ENCODE data around the gene IGFLR1.
A peak's percentile ranks its signal among the peaks of the same experiment; 100 is the strongest.

IGFLR1 gene

GRCh38 chr19:35742121-35742724 lies at the start of gene IGFLR1:
TSS of gene IGFLR1 (minus strand) at chr19:35742452. CDS start at chr19:35741180, 1,272 bp downstream.
- DNase-seq, result peak; percentile 81

DNA sequence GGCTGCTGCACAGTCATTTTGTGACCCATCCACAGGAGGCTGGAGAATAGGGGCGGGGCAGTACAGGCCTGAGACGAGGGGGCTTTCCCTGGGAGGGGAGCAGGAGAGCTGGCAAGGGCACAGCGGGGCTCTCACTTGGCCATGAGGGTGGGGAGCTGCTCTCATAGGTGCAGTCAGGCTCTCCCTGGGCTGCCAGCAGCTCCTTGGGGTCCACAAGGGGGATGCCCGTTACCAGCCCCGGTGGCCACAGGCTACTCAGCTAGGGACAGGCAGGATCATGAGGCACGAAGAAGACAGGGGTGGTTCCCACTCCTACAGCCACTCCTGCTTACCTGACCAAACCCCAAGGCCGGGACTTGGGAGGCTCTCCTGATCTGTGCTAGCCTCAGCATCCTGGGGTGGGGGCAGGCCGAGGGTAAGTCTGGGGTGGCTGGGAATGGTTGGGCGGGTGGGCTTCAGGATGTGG lies 49.6 kb upstream of the IGFLR1 start:
- DNase-seq, result no peak

GRCh38 chr19:35790981-35791813 lies 48.9 kb upstream of the IGFLR1 start:
- DNase-seq, result no peak

GRCh38 chr19:35789978-35790944 lies 48.0 kb upstream of the IGFLR1 start:
- no peak for DNase-seq

- no peak for DNase-seq
These were observed 47.1 kb upstream of the IGFLR1 start for GRCh38 chr19:35789195-35789977.

- no peak for DNase-seq
These were observed 46.1 kb upstream of the IGFLR1 start for GRCh38 chr19:35788205-35788960.

DNA sequence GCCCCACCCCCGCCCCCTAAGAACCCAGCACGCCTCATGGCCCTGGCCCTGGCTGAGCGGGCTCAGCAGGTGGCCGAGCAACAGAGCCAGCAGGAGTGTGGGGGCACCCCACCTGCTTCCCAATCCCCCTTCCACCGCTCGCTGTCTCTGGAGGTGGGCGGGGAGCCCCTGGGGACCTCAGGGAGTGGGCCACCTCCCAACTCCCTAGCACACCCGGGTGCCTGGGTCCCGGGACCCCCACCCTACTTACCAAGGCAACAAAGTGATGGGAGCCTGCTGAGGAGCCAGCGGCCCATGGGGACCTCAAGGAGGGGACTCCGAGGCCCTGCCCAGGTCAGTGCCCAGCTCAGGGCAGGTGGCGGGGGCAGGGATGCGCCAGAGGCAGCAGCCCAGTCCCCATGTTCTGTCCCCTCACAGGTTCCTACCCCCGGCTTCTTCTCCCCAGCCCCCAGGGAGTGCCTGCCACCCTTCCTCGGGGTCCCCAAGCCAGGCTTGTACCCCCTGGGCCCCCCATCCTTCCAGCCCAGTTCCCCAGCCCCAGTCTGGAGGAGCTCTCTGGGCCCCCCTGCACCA lies 45.1 kb upstream of the IGFLR1 start:
- DNase-seq, result no peak

GRCh38 chr19:35786299-35787160 lies 44.3 kb upstream of the IGFLR1 start:
- DNase-seq, result no peak

DNA sequence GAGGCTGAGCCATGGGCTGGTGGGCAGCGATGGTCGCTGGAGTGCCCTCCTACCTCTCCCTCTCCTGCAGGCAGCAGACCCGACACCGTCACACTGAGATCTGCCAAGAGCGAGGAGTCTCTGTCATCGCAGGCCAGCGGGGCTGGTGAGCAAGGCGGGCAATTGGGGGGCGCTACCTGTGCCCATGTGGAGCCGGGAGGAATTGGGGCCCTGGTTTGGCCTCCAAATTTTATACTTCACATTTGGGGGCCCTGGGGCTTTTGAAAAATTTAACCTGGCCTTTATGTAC lies 43.0 kb upstream of the IGFLR1 start:
- DNase-seq, result no peak

GRCh38 chr19:35784503-35785338 lies 42.5 kb upstream of the IGFLR1 start:
- DNase-seq, result no peak

DNA sequence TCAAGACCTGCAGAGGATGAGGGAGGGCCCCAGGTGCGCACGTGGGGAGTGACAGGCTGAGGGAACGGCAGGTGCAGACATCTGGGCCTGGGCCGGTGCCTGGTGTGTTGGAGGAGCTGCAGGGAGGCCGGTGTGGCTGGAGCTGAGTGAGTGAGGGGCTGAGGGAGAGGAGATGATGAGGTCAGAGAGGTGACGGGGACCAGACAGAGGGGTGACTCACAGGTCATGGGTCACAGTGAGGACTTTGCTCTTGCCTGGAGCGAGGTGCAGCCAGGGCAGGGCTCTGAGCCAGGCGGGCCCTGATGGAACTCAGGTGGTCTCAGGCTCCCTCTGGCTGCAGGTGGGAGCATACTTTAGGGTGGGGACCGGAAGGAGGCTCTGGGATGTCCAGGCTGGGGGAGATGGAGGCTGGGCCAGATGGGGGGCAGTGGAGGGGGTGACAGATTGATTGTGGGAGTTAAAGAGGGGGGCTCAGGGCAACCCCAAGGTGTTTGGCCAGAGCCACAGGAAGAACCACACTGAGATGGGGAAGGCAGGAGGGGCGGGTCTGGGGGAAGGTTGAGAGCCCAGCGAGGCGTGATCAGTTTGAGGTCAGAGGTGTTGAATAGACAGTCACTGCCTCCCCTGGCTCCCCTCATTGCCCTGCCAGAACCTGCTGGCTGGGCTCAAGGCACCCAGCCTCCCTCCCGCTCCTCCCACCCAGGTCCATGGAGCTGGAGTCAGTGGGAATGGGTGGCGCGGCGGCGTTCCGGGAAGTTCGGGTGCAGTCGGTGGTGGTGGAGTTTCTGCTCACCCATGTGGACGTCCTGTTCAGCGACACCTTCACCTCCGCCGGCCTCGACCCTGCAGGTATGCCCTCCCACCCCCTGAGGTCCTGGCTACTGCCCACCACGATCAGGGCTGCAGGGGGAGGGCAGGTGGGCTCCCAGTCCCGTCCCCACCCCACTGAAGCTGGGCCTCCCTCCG lies 41.5 kb upstream of the IGFLR1 start:
- no peak for DNase-seq

DNA sequence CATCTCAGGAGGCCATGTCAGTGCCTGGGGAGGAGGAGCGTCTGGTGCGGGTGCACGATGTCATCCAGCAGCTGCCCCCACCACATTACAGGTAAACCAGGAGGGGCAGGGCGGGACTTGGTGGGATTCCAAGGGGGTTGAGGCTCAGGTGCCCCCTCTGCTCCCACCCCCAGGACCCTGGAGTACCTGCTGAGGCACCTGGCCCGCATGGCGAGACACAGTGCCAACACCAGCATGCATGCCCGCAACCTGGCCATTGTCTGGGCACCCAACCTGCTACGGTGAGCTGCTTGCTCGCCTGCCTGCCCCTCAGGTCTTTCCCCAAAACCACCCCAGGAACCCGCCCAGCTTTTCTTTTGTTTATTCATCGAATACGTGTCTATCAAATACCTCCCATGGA lies 40.3 kb upstream of the IGFLR1 start:
- DNase-seq, result no peak

DNA sequence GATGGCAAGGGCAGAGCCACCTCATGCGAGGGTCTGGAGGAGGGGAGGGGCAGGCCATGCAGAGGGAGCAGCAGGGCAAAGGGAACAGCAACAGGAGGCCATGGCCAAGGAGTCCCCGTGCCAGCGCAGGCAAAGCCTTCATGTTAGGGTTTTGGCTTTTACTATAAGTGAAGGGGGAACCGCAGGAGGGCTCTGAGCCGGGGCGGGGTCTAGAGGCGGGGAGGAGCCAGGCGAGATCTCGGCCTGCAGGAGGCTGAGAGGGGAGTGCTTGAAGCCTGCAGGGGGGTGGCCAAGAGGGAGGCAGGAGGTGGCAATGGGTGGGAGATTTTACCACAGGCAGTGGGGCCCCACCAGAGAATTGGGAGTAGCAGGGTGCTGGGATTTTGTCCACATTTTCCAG lies 39.4 kb upstream of the IGFLR1 start:
- DNase-seq, result no peak

- DNase-seq, result no peak
These were observed 38.5 kb upstream of the IGFLR1 start for GRCh38 chr19:35780717-35781116.

GRCh38 chr19:35780058-35780457 lies 37.8 kb upstream of the IGFLR1 start:
- no peak for DNase-seq

DNA sequence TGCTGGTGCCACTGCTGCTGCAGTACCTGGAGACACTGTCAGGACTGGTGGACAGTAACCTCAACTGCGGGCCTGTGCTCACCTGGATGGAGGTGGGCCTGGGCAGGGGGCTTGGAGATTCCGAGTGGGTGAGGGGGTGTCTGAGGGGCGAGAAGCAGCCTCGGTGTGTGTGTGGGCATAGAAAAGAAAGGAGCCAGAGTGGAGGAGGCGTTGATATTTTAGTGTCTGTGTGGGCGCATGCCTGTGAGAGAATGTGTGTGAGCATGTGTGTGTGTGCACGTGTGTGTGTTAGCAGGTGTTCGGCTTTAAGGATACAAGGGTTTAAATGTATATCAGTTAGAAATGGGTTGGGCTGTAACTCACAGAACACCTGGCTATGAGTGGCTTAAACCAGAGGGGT lies 36.8 kb upstream of the IGFLR1 start:
- DNase-seq, result no peak

DNA sequence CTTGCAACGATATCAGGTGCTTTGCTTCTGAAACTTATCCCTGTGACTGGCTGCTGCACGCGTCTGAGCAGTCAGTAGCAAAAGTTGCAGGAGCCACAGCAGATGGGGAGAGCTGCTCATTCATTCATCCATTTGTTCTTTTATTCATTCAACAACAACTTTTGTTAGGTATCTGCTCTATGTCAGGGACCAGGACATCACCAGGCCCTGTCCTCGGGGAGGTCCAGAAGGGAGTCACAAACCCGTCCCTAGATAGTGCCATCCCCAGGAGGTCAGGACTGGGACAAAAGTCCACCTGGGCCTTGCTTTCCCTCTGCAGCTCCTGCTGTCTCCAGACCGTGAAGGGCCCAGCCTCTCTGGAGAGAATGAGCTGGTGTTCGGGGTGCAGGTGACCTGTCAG lies 35.7 kb upstream of the IGFLR1 start:
- no peak for DNase-seq
